Measurements from ENCODE around the gene TUBA4A. TPM values are rescaled to one million over a fixed set of nuclear protein-coding genes. Genes with fewer than 3 reads are reported as not detected.

TUBA4A gene
- total and polyA plus RNA-seq, 2 experiments from 2014 or later: 44.3 to 77.7 TPM

DNA sequence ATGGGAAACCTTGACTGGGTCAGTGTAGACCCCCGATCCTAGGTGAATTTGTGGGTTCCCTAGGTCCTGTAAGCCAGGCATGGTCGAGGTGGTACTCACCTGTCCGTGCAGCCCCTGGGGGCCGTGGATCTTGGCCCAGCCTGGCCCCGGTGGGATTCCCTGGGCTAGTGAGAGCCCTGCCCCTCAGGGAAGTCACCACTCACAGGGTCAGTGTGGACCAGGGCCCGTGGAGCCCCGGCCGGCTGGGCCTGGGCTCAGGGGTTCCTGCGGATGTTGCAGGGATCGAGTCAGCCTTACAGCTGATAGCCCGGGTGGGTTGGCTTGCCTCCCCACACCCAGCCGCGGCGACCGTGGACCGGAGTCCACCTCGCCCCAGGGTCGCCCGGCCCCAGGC lies 24.8 kb downstream of the TUBA4A start:
- H3K36me3 ChIP-seq (ENCODE audit: insufficient read depth): peaks cover 11% of the 10 kb centered on the region; the same call in 1 of the 2 replicates
- H3K36me3 Mint-ChIP-seq (ENCODE audit: low read depth): peaks cover 48% of the 10 kb centered on the region

More for the DNA sequence above, 24.8 kb downstream of the TUBA4A start:
- Histone ChIP-seq H3K27ac (ENCODE audit: low read depth) (no peak overlapping the region), H4K20me1 (replicated peaks; ENCODE audit: insufficient read depth) (peaks cover 3% of the 10 kb centered on the region), H3K9me2 (ENCODE audit: insufficient read depth) (no peaks in the 10 kb centered on the region), H2AFZ (0 out of 2 replicates have a peak overlapping the region, but pooled peaks have one; percentile 53), H3K4me1 (ENCODE audit: insufficient read depth) (peaks cover 12% of the 10 kb centered on the region), H3K79me2 (replicated peaks; ENCODE audit: insufficient read depth) (peaks cover 21% of the 10 kb centered on the region), H3K4me3 (peak overlapping the region; percentile 76), H3F3A (replicated peaks; ENCODE audit: low read depth) (peaks cover 7% of the 10 kb centered on the region), H3K4me2 (peak overlapping the region; percentile 96), H3K27me3 (ENCODE audit: insufficient read depth) (no peaks in the 10 kb centered on the region)
- peaks cover 10% of the 10 kb centered on the region for H3K27me3 Mint-ChIP-seq (ENCODE audit: insufficient read depth, low read depth, poor library complexity)
- peaks cover 2% of the 10 kb centered on the region; the same call in 1 of the 3 replicates for H3K9me3 Mint-ChIP-seq
- DNase-seq (ENCODE audit: low spot score): no peak
- no peak for TF ChIP-seq ZNF331 (CRISPR knock-in tag; IDR thresholded peaks at IDR 0.05; ENCODE audit: low read depth)
- TF ChIP-seq ZNF114 (CRISPR knock-in tag; IDR thresholded peaks at IDR 0.05): no peak
- no peak for TF ChIP-seq JUNB (IDR thresholded peaks at IDR 0.05; ENCODE audit: unreplicated experiment)
- no peak for TF ChIP-seq POLR2AphosphoS5 (IDR thresholded peaks at IDR 0.05; ENCODE audit: low read depth)
- TF ChIP-seq EZH2phosphoT487 (IDR thresholded peaks at IDR 0.05; ENCODE audit: unreplicated experiment): no peak
- no peak for TF ChIP-seq STAT1 (IDR thresholded peaks at IDR 0.05; ENCODE audit: unreplicated experiment)
- TF ChIP-seq, protein P1, sequence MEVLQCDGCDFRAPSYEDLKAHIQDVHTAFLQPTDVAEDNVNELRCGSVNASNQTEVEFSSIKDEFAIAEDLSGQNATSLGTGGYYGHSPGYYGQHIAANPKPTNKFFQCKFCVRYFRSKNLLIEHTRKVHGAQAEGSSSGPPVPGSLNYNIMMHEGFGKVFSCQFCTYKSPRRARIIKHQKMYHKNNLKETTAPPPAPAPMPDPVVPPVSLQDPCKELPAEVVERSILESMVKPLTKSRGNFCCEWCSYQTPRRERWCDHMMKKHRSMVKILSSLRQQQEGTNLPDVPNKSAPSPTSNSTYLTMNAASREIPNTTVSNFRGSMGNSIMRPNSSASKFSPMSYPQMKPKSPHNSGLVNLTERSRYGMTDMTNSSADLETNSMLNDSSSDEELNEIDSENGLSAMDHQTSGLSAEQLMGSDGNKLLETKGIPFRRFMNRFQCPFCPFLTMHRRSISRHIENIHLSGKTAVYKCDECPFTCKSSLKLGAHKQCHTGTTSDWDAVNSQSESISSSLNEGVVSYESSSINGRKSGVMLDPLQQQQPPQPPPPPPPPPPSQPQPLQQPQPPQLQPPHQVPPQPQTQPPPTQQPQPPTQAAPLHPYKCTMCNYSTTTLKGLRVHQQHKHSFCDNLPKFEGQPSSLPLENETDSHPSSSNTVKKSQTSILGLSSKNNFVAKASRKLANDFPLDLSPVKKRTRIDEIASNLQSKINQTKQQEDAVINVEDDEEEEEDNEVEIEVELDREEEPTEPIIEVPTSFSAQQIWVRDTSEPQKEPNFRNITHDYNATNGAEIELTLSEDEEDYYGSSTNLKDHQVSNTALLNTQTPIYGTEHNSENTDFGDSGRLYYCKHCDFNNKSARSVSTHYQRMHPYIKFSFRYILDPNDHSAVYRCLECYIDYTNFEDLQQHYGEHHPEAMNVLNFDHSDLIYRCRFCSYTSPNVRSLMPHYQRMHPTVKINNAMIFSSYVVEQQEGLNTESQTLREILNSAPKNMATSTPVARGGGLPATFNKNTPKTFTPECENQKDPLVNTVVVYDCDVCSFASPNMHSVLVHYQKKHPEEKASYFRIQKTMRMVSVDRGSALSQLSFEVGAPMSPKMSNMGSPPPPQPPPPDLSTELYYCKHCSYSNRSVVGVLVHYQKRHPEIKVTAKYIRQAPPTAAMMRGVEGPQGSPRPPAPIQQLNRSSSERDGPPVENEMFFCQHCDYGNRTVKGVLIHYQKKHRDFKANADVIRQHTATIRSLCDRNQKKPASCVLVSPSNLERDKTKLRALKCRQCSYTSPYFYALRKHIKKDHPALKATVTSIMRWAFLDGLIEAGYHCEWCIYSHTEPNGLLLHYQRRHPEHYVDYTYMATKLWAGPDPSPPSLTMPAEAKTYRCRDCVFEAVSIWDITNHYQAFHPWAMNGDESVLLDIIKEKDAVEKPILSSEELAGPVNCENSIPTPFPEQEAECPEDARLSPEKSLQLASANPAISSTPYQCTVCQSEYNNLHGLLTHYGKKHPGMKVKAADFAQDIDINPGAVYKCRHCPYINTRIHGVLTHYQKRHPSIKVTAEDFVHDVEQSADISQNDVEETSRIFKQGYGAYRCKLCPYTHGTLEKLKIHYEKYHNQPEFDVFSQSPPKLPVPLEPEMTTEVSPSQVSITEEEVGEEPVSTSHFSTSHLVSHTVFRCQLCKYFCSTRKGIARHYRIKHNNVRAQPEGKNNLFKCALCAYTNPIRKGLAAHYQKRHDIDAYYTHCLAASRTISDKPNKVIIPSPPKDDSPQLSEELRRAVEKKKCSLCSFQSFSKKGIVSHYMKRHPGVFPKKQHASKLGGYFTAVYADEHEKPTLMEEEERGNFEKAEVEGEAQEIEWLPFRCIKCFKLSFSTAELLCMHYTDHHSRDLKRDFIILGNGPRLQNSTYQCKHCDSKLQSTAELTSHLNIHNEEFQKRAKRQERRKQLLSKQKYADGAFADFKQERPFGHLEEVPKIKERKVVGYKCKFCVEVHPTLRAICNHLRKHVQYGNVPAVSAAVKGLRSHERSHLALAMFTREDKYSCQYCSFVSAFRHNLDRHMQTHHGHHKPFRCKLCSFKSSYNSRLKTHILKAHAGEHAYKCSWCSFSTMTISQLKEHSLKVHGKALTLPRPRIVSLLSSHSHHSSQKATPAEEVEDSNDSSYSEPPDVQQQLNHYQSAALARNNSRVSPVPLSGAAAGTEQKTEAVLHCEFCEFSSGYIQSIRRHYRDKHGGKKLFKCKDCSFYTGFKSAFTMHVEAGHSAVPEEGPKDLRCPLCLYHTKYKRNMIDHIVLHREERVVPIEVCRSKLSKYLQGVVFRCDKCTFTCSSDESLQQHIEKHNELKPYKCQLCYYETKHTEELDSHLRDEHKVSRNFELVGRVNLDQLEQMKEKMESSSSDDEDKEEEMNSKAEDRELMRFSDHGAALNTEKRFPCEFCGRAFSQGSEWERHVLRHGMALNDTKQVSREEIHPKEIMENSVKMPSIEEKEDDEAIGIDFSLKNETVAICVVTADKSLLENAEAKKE (CRISPR knock-in tag; IDR thresholded peaks at IDR 0.05): no peak
- TF ChIP-seq CREB1 (CRISPR knock-in tag; IDR thresholded peaks at IDR 0.05; ENCODE audit: low read depth): no peak
- no peak for TF ChIP-seq NANOG (IDR thresholded peaks at IDR 0.05; ENCODE audit: borderline replicate concordance)
- TF ChIP-seq, protein P2, sequence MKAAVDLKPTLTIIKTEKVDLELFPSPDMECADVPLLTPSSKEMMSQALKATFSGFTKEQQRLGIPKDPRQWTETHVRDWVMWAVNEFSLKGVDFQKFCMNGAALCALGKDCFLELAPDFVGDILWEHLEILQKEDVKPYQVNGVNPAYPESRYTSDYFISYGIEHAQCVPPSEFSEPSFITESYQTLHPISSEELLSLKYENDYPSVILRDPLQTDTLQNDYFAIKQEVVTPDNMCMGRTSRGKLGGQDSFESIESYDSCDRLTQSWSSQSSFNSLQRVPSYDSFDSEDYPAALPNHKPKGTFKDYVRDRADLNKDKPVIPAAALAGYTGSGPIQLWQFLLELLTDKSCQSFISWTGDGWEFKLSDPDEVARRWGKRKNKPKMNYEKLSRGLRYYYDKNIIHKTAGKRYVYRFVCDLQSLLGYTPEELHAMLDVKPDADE (IDR thresholded peaks at IDR 0.05): no peak
- TF ChIP-seq, protein P3, sequence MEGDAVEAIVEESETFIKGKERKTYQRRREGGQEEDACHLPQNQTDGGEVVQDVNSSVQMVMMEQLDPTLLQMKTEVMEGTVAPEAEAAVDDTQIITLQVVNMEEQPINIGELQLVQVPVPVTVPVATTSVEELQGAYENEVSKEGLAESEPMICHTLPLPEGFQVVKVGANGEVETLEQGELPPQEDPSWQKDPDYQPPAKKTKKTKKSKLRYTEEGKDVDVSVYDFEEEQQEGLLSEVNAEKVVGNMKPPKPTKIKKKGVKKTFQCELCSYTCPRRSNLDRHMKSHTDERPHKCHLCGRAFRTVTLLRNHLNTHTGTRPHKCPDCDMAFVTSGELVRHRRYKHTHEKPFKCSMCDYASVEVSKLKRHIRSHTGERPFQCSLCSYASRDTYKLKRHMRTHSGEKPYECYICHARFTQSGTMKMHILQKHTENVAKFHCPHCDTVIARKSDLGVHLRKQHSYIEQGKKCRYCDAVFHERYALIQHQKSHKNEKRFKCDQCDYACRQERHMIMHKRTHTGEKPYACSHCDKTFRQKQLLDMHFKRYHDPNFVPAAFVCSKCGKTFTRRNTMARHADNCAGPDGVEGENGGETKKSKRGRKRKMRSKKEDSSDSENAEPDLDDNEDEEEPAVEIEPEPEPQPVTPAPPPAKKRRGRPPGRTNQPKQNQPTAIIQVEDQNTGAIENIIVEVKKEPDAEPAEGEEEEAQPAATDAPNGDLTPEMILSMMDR (conservative IDR thresholded peaks at IDR 0.05; ENCODE audit: low read depth in 2 of 2): no peak
- no peak for TF ChIP-seq EZH2 (IDR thresholded peaks at IDR 0.05; ENCODE audit: low read depth, unreplicated experiment)
- TF ChIP-seq, protein P4, sequence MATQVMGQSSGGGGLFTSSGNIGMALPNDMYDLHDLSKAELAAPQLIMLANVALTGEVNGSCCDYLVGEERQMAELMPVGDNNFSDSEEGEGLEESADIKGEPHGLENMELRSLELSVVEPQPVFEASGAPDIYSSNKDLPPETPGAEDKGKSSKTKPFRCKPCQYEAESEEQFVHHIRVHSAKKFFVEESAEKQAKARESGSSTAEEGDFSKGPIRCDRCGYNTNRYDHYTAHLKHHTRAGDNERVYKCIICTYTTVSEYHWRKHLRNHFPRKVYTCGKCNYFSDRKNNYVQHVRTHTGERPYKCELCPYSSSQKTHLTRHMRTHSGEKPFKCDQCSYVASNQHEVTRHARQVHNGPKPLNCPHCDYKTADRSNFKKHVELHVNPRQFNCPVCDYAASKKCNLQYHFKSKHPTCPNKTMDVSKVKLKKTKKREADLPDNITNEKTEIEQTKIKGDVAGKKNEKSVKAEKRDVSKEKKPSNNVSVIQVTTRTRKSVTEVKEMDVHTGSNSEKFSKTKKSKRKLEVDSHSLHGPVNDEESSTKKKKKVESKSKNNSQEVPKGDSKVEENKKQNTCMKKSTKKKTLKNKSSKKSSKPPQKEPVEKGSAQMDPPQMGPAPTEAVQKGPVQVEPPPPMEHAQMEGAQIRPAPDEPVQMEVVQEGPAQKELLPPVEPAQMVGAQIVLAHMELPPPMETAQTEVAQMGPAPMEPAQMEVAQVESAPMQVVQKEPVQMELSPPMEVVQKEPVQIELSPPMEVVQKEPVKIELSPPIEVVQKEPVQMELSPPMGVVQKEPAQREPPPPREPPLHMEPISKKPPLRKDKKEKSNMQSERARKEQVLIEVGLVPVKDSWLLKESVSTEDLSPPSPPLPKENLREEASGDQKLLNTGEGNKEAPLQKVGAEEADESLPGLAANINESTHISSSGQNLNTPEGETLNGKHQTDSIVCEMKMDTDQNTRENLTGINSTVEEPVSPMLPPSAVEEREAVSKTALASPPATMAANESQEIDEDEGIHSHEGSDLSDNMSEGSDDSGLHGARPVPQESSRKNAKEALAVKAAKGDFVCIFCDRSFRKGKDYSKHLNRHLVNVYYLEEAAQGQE (IDR thresholded peaks at IDR 0.05; ENCODE audit: unreplicated experiment): no peak
- H3K27ac Mint-ChIP-seq: no peak overlapping the region
- H3K4me3 Mint-ChIP-seq: peak overlapping the region; percentile 73
- peaks cover 11% of the 10 kb centered on the region for H3K4me1 Mint-ChIP-seq
- ATAC-seq: peak; percentile 16
